GM19240 (cell line): ENCODE results near the gene SEMA6D.

Source experiments
- DNase-seq: peaks from one replicate; pipeline ENCODE4 v3.0.0; 2011; ENCODE audit warnings: low spot score; ENCODE audit not compliant: insufficient read length

The SEMA6D gene

DNA sequence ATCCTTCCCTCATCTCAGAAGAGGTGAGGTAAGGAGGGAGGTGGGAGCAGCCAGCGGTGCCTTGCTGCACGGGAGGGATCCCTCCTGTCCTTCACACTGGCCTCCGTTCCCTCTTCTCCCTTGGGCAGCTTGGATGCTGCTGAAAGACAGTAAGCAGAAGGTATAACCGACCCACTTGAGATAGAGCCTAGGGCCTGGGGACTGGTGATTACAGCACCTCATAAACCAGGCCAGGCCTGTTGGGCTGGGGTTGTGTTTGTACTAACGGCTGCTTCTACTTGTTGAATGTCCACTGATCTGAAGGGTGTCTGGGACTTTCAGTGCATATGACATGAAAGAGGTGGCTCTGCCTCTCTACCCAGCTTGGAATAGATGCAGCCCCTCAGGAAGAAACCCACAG lies 25.0 kb downstream of the SEMA6D start:
- no peak for DNase-seq

DNA sequence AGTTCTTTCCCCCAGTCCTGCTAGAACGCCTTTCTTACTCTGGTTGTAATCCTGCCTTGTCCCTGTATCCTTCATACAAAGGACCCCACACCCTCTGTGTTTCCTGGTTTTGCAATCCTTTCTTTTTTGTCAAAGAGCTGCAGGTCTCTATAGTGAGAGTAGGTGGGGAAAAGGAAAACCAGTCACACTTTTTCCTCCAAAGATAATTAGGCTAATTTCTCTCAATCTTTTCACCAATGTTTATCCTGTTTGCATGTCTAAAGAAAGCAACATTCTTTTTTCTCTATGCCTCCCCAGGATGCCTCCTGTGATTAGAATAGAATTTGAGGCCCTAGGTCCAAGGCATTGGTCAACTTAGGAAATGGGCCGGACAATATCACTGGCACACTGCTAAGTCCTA lies 25.4 kb downstream of the SEMA6D start:
- DNase-seq, result no peak

DNA sequence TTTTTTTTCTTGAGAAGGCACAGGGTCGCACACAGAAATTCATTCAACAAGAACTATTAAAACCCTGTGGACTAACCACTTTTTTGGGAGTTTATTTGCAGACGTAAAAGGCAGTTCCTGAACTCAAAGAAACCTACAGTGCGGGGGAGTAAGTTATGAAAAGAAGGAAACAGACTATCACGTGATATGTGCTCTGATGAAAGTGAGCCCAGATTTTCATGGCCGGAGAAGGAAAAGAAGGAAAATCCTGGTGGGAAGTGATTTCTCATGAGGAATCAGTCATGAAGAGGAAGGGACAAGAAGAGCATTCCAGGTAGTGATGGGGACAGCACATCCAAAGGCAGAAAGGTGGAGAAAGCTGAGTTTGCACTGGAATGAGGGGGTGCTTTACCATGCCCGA lies 26.1 kb downstream of the SEMA6D start:
- no peak for DNase-seq

DNA sequence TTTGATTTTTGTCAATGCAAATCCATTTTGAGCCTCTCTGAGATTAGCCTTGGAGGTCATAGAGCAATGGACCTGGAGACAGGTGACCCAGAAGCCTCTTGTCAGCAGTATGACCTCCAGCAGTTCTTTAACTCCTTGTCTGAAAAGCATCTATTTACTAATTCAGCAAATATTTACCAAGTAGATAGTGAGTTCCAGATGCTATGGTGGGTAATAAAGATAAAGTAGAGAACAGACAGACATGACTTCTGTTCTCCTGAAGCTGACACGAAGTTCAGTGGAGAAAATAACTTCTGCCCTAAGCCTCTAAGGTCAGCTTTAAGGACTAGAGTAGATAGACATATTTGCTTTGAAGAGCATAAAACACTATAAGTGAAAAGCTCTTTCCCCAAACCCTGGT lies 26.6 kb downstream of the SEMA6D start:
- no peak for DNase-seq

DNA sequence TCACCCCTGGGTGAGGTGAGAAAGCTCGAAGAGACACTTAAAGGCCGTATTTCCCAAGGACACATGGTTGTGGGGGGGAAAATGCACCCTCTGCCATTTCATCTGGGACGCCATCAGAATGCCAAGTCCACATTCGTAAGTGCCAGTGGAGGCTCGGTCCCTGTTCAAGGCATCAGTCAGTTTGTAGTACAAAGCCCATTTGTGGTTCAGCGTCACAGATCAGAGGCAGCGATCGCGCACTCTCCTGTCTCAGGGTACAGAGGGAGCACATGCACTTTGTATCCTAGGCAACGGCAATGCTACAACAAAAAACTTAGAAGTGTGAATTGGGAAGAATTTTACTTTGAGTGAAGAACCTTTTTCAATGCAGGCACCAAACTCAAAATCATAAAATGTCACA lies 27.2 kb downstream of the SEMA6D start:
- no peak for DNase-seq

DNA sequence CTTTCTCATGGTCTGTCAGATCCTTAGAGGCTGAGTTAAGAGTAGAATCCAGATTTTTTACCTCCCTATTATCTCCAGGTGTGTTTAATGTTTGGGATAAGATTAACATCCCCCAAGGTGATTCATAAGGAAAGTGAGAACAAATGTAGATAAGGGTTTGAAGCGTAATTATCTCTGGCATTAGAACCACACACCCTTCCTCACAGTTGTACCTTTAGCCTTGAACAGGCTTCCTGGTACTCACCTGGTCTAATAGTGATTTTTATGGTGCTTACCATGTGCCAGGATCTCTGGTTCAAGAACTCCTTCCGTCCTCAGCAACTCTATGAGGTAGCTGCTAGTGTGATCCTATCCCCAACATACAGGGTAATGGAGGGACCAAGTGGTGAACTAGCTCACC lies 27.7 kb downstream of the SEMA6D start:
- DNase-seq, result no peak

DNA sequence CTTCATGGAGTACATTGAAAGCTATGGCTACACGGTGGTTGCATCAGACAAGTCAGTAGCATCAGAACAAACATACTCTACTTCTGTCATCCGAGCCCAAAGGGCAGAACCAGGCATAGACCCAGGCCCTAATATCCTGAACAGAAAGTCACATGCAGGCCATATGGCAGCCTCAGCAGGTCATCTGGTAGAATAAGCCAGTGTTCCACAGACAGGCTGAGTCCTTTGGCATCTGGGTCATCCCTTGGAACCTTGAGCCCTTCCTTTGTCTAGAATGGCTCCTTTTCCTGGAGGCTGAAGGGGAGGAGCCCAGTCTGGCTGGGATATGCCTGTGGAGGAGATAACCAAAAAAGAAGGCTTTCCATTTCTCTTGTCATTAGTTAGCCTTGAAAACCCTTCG lies 29.2 kb downstream of the SEMA6D start:
- no peak for DNase-seq

DNA sequence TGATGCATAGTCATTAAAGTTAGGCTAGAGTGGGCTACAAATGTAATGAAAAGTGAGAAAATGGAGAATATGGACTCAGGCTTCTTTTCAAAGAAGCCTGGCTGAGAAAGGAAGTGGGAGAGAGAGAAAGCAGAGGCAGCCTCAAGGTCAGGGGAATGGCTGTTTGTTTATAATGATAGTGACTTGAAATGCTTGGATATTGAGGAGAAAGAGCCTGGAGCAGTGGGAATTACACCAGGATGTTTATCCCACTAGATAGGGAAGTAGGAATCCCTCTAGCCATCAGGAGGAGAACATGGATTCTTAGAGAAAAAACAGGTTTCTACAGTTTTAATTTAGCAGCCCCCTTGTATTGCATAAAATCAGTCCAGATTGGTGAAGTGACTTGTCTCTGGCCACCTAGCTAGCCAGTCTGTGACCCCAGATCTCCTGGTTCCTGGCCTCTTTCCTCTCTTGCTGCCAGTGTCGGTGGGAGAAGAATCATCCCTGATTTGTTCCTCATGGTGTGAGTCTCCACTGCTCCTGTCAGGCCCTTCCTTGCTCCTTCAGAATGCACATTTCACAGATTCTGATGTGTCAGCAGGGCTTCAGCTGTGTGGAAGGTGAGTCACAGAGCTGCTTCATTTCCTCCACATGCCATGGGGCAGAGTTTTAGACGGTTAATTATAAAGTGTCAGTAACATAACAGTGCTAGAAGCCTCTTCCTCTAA lies 32.9 kb downstream of the SEMA6D start:
- no peak for DNase-seq

DNA sequence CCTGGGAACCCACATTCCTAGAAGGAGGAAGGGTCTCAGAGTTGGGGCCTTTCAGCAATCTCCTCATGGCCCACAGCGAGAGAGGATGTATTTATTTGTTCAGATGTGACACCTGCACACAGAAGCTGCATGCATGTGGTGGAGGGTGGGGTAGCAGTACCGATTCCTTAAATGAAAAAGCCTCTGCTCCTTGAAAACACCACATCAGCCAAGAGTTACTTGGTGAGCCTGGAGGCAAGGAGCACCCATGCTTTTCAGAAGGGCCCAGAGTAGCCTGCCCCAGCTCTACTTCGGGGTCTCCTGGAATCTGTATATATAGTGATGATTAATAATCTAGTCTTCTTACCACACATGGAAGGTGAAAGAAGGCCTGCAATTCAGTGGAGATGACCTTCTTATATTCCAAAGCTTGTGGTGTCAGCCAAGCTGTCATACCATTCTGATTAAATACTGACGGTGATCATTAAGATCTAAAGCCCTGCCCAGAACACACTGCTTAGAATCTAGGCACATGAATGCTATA lies 33.5 kb downstream of the SEMA6D start:
- DNase-seq, result no peak

DNA sequence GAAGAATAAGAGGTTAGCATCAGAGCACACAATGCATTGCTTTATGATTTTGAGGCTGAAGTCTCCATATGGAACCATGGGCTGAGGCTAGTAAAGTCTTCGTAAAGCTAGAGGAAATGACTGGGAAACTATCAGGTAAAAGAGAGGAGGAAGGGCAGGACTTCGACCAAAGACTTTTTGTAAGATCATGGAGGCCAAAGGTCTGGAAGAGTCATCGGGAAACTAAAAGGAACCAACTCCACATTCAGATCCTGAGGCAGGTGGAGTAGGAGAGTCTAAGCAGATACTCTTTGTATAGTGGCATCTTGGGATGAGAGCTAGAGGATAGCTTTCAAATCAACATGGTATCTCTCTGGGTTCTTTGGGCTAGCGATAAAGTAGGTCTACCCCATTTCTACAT lies 36.3 kb downstream of the SEMA6D start:
- DNase-seq, result no peak

DNA sequence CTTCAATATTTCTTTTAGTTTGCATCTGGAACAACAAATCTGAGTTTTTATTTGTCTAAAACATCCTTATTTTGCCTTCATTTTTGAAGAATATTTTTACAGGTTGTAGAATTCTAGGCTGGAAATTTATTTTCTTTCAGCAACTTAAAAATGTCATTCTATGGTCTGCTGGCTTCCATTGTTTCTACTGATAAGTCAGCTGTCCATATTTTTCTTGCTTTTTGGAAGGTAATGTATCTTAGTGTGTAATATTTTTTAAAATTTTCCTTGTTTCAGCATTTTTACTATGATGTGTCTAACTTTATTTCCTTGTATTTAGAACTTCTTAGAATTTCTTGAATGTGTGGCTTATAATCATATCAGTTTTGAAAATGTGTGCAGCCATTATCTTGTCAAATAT lies 37.0 kb downstream of the SEMA6D start:
- no peak for DNase-seq

DNA sequence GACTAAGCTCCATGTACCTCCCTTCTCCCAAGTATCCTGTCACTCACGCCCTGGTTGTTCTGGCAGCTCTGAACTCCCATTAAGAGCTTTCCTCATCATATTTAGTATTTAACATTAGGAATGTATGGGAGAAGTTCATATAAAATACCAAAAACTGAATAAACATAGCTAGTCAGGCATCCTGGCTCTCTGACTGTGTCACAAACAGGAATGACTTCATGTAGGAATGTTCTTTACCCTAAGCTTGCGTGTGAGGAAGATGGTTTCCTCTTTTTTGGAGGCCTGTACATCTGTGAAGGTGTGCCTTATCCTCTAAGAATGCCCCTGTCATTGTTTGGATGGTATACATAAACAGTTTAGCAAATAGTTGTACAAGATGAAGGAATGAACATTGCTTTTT lies 38.6 kb downstream of the SEMA6D start:
- no peak for DNase-seq

DNA sequence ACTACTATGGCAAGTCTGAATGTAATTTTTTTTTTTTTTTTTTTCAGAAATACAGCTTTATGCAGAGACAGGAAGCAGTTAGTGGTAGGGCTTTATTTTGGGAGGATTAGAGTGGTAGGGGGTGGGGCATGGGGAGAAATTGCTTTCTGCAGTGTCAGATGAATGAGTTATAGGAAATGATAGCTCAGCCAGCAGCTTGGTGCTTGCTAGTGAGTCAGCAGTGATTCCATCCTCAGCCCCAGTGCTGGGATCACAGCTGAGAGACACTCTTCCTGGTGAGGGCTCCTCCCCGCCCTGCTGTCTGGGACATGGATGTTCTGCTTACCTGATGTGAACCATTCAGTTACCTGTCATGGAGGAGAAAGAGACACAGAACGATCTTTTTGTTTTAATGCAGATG lies 39.6 kb downstream of the SEMA6D start:
- no peak for DNase-seq

DNA sequence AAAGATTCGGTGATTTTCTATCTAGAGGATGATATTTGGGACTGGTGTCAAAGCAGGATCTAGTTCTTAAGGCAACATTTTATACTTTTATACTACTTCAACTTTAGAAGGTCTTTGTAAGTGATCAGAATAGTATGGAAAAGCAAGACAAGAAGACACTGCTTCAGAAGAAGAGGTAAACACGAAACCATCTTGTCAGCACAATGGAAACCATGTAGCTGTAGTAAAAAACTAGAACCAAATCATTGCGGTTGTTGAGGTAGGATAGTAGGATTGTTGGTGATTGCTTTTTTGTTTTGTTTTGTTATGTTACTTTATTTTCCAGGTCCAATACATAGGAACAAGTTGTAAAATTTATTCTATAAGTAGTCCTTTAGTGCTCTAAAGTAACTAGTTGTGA lies 40.0 kb downstream of the SEMA6D start:
- DNase-seq, result no peak

DNA sequence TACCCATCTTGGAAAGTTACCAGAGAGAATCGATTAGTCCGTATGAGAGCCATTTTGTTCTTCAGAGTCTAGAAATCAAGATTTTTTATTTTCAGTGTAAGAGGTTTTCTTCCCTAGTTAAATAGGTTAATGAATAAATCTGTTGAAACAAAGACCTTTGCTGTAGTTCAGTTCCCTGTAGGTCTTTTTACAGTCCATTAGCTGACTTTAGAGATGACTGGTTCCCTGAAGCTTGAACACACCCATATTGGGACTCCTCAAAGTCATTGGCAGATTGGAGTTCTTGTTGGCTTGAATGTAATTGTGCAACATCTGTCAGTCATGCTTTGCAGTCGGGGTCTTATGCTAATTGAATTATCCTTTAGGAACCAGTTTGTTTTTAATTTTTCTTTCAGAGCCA lies 45.3 kb downstream of the SEMA6D start:
- DNase-seq, result no peak

DNA sequence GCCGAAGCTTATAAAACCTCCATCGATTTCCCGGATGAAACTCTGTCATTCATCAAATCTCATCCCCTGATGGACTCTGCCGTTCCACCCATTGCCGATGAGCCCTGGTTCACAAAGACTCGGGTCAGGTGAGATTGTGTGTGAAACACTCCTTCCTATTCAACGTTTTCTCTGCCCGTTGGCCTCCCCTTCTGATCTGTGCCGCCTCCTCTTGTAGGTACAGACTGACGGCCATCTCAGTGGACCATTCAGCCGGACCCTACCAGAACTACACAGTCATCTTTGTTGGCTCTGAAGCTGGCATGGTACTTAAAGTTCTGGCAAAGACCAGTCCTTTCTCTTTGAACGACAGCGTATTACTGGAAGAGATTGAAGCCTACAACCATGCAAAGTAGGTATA lies 47.4 kb downstream of the SEMA6D start:
- no peak for DNase-seq

DNA sequence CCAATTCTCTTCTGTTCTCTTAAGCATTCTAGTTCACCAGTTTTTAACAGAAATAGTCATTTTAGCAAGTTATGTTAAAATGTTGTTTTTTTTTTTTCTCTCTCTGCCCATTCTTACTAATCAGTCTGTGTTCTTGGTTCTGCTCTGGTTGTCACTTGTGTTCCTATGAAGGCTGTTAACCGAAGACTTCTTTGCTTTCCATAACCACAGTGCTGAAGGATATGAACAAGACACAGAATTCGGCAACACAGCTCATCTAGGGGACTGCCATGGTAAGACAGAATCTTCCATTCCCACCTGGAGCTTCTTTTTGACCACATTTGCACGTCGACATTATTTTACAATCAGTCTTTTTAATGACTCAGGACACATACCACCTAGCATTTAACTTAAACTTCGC lies 49.1 kb downstream of the SEMA6D start:
- DNase-seq, result no peak

DNA sequence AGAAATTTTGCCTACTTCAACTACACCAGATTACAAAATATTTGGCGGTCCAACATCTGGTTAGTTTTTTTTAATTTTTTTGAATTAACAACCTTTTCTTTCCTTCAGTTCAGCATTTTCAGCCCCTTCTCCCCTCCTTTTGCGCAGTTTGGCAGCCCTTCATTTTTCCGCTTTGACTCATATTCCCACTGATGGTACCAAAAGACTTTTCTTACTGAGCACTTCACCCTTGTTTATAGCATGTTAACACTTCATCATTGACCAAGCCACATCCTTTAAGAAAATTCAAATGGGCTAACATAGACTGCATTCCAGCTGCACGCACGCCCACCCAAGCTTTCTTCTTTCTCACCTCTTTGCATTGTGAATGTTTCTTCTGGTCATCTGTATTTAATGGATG lies 49.7 kb downstream of the SEMA6D start:
- no peak for DNase-seq

DNA sequence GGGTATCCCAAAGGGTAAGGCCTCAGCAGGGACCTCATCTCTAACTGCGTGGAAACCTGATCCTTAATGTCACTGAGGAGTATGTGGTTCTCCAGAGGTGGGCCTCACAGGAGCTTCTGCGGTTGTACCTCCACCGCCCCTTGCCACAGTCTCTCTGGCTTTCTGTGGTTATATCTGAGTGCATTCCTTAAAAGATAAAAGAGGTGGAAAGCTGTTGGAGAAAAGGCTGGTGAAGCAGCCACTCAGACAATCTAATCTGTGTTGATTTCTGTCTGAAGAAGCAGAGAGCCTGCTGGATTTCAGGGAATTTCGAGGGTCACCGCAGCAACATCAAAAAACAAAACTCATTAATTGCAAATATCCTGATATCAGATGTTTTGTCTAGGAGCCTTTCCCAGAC lies 51.4 kb downstream of the SEMA6D start:
- DNase-seq, result no peak

DNA sequence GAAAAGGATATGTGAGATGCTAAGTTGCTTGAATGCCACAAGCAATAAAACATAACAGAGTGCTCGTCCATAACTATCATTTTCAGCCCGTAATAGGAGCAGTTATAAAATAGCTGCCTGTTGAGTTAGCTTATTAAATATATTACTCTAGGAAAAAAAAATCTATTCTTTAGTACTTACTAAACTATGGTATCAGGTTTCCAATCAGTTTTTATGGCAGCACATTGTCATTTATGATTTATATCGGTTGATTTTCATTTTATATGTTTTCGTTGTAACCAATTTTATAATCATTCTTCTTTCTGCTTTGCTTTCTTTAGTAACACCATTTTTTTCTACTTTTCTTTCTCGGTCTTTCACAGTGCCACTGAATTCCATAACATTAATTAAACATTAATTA lies 51.9 kb downstream of the SEMA6D start:
- DNase-seq, result no peak

DNA sequence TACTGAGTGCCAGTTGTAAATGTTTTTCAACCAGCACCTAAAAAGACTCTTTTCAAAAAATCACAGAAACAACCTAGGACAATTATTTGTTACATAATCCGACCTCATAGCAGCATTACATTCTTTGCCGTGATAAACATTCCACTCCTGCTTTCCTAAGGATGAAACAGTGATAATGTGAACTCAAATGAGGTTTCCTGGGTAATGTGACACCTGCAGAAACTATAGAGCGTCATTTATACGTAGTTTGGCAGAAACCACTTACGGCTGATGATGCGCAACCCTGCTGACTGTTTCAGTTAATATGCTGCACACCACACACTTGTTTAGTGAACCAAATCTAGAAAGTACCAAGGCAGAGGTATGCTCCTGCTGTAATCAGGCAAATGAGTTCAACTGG lies 55.8 kb downstream of the SEMA6D start:
- DNase-seq, result no peak

DNA sequence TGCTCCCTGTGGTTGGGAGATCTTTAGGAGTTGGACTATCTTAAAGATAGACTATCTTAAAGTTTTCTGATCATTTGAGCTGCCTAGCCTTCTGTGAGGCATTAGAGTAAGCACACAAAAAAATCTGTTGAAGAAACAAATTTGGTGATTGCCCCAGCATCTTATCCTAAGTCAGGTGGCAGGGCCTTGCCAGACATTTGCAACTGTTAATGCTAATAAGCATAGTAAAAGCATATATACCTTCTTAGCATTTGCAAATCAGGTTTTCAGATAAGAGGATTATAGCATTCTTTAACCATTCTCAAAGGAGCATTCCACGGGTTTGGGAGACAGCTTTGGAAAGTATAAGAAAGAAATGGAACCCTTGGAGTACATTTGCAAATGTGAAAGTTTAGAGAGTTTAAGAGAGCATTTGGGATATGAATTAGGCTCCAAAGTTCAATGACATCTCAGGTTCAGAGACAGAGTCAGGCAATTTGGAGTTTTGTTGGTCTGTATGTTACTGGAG lies 61.0 kb downstream of the SEMA6D start:
- no peak for DNase-seq

DNA sequence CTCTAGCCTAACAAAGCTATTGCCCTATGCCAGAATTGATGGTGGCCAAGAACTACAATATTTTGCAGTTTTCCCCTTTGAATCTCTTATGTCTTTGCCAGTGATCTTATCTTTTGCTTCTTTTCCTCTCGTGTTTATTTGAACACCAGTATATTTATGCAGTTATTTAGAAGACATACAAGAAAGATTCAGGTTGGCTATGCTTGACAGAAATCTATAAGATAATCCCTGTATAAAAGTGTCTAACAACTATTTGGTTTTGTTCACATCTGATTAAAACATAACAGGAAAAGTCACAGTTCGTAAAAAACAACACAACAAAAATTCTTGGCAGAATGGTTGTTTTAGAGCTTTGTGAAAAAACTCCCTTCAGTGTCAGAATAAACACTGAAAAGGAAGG lies 63.7 kb downstream of the SEMA6D start:
- no peak for DNase-seq

DNA sequence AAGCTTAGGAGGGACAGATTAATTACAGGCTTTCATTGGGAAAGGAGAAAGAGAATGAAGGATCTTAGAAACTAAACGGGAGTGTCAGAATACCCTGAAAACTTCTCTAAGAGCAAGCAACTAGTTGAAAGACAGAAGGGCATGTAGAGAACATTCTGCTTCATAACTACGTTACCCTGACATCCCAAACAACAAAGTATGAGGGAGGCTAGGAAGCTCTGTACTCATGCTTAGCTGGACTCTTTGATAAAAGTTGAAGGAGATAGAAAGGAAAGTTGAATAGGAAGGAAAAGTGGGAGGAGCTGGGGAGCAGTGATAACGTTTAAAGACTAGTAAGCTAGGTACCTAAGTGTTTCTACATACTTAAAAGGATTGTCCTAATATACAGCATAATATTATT lies 64.2 kb downstream of the SEMA6D start:
- no peak for DNase-seq
